GM13976 (cell line): ENCODE measurements around the gene SOX21.

Experiments used
- DNase-seq: peaks from one replicate; pipeline ENCODE4 v3.0.0; 2012; ENCODE audit warnings: low spot score
- in situ Hi-C: fragments of 300-500 bp; cut with MboI; formaldehyde crosslinking; loops from one replicate; pipeline ENCODE4 v1.12.0; 2022; ENCODE audit warnings: low sequenced_read_pairs, mixed read lengths, inconsistent platforms; ENCODE audit not compliant: unreplicated experiment
- TF ChIP-seq, protein P1 (sequence below): IDR thresholded peaks from 2 replicates; pipeline ENCODE4 v1.5.1; 2012; ENCODE audit warnings: borderline replicate concordance, mild to moderate bottlenecking; ENCODE audit not compliant: insufficient read depth; ENCODE audit errors: extremely low read depth, missing control alignments, control extremely low read depth

Gene SOX21

DNA sequence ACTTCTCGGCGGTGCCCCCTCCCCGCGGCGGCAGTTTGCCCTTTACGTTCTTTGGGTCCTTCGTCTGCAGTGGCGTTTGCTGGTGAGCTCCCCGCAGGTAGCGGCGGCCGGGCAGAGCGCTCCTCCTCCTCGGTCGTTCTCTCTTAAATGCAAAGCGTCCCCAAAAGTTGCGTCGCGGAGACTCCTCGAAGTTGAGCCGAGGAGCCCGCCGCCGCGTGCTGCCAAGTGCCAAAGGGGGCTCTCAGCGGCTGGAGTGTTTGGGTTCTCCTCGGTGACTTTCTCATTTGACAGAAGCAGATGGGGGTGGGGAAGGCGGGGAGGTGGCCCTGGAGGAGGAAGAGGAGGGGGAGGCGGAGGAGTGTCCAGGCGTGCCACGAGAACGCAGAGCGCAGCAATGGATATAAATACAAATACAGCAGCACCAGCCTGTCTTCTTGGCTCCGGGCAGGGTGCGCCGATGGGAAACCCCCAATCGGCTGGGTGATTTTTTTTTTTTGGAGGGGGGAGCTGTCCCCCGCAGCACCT lies at the start of gene SOX21:
Gene SOX21 (minus strand): TSS at position 259 of the 525 bp plus-strand sequence. CDS start 496 bp downstream, outside the sequence.
- TF ChIP-seq, protein P1, sequence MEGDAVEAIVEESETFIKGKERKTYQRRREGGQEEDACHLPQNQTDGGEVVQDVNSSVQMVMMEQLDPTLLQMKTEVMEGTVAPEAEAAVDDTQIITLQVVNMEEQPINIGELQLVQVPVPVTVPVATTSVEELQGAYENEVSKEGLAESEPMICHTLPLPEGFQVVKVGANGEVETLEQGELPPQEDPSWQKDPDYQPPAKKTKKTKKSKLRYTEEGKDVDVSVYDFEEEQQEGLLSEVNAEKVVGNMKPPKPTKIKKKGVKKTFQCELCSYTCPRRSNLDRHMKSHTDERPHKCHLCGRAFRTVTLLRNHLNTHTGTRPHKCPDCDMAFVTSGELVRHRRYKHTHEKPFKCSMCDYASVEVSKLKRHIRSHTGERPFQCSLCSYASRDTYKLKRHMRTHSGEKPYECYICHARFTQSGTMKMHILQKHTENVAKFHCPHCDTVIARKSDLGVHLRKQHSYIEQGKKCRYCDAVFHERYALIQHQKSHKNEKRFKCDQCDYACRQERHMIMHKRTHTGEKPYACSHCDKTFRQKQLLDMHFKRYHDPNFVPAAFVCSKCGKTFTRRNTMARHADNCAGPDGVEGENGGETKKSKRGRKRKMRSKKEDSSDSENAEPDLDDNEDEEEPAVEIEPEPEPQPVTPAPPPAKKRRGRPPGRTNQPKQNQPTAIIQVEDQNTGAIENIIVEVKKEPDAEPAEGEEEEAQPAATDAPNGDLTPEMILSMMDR: no peak
- peak; percentile 34 for DNase-seq
- in situ Hi-C loops: no loop called here

DNA sequence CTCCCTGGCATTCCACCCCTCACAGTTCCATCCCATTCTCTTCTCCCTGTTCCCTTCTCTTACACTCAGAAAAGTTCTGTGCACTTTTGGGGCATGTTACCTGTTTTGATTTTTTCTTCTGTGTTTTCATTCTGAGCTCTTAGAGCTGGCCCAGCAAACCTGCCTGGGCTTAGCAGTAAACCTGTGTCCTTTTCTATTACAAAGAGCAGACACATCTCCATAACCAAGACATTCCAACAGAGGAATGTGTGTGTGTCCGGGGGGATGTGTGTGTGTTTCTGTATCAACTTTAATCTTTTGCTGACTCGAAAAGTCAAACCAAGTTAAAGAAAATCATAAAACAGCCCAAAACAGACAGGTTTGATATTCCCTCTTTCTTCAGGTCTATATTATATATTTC lies 49.1 kb upstream of the SOX21 start:
- TF ChIP-seq, protein P1: no peak
- no peak for DNase-seq
- in situ Hi-C loops: no loop called here

DNA sequence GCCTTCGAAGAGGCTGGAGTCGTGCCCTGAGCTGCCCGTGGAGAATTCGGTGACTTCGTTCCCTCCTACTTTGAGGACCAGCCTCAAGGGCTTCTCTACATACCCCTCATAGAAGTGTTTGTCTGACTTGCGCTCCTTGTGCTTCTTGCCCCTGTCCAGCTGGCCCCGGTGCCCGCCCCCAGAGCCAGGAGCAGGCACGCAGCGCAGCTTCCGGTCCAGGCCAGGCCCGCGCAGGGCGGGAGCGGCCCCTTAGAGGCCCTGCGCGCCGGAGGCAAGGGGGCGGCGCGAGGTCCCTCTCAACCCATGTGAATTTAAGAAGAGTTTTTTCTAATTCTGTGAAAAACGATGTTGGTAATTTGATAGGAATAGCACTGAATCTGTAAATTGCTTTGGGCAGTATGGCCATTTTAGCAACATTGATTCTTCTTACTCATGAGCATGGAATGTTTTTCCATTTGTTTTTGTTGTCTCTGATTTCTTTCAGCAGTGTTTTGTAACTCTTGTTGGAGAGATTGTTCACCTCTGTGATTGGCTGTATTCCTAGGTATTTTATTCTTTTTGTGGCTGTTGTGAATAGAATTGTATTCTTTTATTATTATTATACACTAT lies 46.9 kb upstream of the SOX21 start:
- in situ Hi-C loops: no loop called here
- no peak for DNase-seq
- TF ChIP-seq, protein P1: no peak

DNA sequence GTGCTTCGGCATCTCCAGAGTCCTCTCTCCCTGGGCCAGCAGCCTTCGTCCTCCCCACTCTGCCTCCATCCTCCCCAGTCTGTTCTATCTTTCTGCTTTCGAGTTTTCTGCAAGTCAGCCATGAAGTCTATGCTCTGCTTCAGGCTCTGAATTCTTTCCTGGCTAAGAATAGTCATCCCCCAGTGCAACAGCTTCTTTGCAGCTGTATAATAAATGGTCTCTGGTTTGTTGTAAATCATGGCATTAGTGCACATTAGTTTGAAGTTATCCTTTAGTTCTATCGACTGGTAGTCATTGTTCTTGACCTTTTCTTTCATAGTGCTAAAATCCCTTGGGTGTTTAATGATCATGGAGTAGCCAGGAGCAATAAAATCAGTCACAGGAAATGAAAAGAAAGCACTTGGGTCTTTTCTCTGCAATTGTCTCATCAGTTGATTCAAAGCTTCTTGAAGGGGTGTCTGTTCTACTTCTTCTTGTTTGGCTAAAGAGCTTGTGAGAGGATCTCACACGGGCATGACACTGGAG lies 46.2 kb upstream of the SOX21 start:
- TF ChIP-seq, protein P1: no peak
- in situ Hi-C loops: no loop called here
- DNase-seq: no peak

DNA sequence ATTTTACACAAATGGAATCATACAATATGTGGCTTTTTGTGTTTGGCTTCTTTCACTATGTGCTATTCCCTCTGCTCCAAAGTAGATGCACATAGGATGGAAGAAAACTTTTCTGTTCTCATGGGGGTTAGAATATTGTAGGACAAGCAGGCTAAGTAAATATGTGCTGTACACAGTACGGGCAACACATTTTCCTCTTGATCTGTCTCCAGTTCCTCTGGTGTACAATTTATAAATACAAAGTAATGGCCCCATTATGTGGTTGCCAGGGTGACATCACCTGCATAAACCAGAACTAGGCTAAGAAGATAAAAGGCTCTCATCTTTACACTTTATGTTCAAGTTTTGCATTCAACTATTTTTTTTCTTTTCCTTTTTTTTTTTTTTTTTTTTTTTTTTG lies 41.0 kb upstream of the SOX21 start:
- TF ChIP-seq, protein P1: no peak
- no peak for DNase-seq
- in situ Hi-C loops: no loop called here

DNA sequence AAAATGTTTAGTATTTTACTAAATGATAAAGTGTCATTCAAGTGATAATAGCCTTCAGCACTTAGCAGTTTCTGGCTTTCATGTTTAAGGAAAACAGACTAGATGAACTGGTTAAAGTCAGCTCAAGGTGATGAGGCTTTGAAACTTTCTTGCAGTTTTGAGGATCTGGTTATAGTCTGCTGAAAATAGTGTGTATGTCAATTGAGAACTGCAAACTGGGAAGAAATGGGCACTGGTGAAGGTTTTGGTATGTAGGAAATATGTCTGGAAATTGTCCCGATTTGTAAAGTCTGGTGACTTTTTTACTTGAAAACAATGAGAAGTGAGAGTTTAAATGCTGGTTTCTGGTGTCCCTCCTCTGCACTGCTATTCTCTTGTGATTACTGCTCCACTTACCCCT lies 36.8 kb upstream of the SOX21 start:
- TF ChIP-seq, protein P1: no peak
- in situ Hi-C loops: no loop called here
- DNase-seq: no peak

DNA sequence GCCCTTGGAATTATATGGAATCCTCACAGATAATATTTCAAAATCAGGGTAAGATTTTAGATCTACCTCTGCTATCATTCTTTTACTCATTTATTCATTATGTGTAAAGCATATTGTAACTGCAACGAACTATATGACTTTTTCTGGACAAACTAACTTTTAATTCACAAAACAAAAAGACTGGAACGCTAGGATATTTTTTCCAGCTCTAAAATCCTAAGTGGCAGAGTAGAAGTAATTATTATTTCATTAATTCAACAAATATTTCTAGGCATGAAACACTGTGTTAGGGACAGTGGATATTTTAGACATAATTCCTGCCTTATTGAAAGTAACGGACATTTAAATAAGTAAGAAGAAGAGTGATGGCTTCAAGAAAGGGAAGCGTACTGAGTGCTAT lies 26.9 kb upstream of the SOX21 start:
- no peak for DNase-seq
- TF ChIP-seq, protein P1: no peak
- in situ Hi-C loops: no loop called here
